Peyer's patch (tissue), 4 donors: ENCODE measurements around the gene CYFIP1.

Experiments
- POLR2A ChIP-seq, 2 donors: fragments of 450-650 bp; IDR thresholded peaks; one replicate each; pipeline ENCODE4 v1.5.1; 2017; ENCODE audit warnings: antibody characterized with exemption in 2 of 2, mild to moderate bottlenecking in 2 of 2, moderate library complexity in 2 of 2
- TF ChIP-seq, protein P1 (sequence below), 6 experiments: fragments of 450-650 bp in 4 of 6; fragments of 200-600 bp in 2 of 6; sonication (generic) in 1 of 6; IDR thresholded peaks; one replicate each; pipeline ENCODE4 v1.5.1; 2017 to 2019; ENCODE audit warnings: antibody characterized with exemption in 6 of 6, mild to moderate bottlenecking in 3 of 6, moderate library complexity in 1 of 6

DNA sequence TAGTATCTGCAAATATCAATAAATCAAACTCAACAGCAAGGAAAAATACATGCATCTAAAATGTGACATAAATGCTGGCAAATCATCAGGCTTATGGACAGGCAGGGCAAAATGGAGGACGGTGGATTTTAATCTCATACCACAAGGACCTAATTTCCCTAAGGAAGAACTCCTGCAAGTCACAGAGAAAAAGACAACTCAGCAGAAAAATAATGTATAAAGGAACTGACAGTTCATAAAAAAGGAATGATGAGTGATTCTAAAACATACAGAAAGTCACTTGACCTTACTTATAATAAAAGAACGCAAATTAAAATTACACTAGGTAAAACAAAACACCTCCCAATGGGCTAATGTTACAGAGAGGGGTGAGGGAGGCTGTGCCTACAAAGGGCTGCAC lies 42.0 kb upstream of the CYFIP1 start:
- TF ChIP-seq, protein P1, sequence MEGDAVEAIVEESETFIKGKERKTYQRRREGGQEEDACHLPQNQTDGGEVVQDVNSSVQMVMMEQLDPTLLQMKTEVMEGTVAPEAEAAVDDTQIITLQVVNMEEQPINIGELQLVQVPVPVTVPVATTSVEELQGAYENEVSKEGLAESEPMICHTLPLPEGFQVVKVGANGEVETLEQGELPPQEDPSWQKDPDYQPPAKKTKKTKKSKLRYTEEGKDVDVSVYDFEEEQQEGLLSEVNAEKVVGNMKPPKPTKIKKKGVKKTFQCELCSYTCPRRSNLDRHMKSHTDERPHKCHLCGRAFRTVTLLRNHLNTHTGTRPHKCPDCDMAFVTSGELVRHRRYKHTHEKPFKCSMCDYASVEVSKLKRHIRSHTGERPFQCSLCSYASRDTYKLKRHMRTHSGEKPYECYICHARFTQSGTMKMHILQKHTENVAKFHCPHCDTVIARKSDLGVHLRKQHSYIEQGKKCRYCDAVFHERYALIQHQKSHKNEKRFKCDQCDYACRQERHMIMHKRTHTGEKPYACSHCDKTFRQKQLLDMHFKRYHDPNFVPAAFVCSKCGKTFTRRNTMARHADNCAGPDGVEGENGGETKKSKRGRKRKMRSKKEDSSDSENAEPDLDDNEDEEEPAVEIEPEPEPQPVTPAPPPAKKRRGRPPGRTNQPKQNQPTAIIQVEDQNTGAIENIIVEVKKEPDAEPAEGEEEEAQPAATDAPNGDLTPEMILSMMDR (IDR thresholded peaks at IDR 0.05) = no peak
- no peak for TF ChIP-seq POLR2A (IDR thresholded peaks at IDR 0.05)
